ENCODE data around the gene CALN1. TPM values are rescaled to one million over a fixed set of nuclear protein-coding genes. Genes with fewer than 3 reads are reported as not detected.

Gene CALN1
- total and polyA plus RNA-seq, 11 donors = not detected

- DNase-seq (no peak), ATAC-seq (no peak)
- TF ChIP-seq POLR2A (IDR thresholded peaks at IDR 0.05) (no peak), CTCF (IDR thresholded peaks at IDR 0.05) (no peak)
- Histone ChIP-seq H3K27ac (no peak overlapping the region), H3K4me3 (no peak overlapping the region), H3K9me3 (no peaks in the 10 kb centered on the region), H3K27me3 (no peaks in the 10 kb centered on the region), H3K4me1 (no peaks in the 10 kb centered on the region), H3K36me3 (no peaks in the 10 kb centered on the region)
- WGBS, 4 donors = 50 to 64% (median 55%) methylated on average over 7 of the region's 7 CpGs
- intact Hi-C loops (cut with DNase I) = no loop called here
Observed at GRCh38 chr7:71976645-71977044, 435.5 kb downstream of the CALN1 start.

GRCh38 chr7:71974611-71975010, 437.5 kb downstream of the CALN1 start:
- no peak overlapping the region for H3K27ac ChIP-seq
- no peaks in the 10 kb centered on the region for H3K4me1 ChIP-seq
- ATAC-seq (no peak), DNase-seq (no peak)
- no peaks in the 10 kb centered on the region for H3K36me3 ChIP-seq
- H3K4me3 ChIP-seq = no peak overlapping the region
- TF ChIP-seq CTCF (IDR thresholded peaks at IDR 0.05) = no peak
- no peaks in the 10 kb centered on the region for H3K9me3 ChIP-seq
- no peaks in the 10 kb centered on the region for H3K27me3 ChIP-seq
- intact Hi-C loops (cut with DNase I) = no loop called here
- 81 to 89% (median 86%) methylated on average over 7 of the region's 7 CpGs for WGBS, 4 donors

GRCh38 chr7:71972534-71972933, 439.6 kb downstream of the CALN1 start:
- Histone ChIP-seq H3K4me1 (peaks cover 0 to 4% (median 0%) of the 10 kb centered on the region in 12 donors), H3K27me3 (no peaks in the 10 kb centered on the region), H3K9me3 (no peaks in the 10 kb centered on the region), H3K4me3 (no peak overlapping the region), H3K36me3 (no peaks in the 10 kb centered on the region), H3K27ac (no peak overlapping the region)
- intact Hi-C loops (cut with DNase I) = no loop called here
- DNase-seq (no peak), ATAC-seq (no peak)
- TF ChIP-seq CTCF (IDR thresholded peaks at IDR 0.05) = no peak
- TF ChIP-seq POLR2A (IDR thresholded peaks at IDR 0.05) = no peak
- 60 to 71% (median 64%) methylated on average over 7 of the region's 7 CpGs for WGBS, 4 donors

GRCh38 chr7:71970725-71971124, 441.4 kb downstream of the CALN1 start:
- Histone ChIP-seq H3K4me3 (no peak overlapping the region), H3K9me3 (no peaks in the 10 kb centered on the region), H3K36me3 (no peaks in the 10 kb centered on the region), H3K27me3 (no peaks in the 10 kb centered on the region), H3K4me1 (peaks cover 0 to 4% (median 0%) of the 10 kb centered on the region in 12 donors), H3K27ac (no peak overlapping the region)
- DNase-seq = no peak
- intact Hi-C loops (cut with DNase I) = no loop called here
- TF ChIP-seq CTCF (IDR thresholded peaks at IDR 0.05) = no peak
- no peak for TF ChIP-seq POLR2A (IDR thresholded peaks at IDR 0.05)
- 72 to 94% (median 78%) methylated on average over 3 of the region's 3 CpGs for WGBS, 4 donors
- no peak for ATAC-seq

Measured in heart left ventricle (tissue), 16 donors.